Testis (tissue), 3 donors: Measurements from ENCODE around the gene LIMA1. TPM values are rescaled to one million over a fixed set of nuclear protein-coding genes. Genes with fewer than 3 reads are reported as not detected.
"Not testable (repeated sequence)": the region's sequence is repeated elsewhere in the genome, so short reads cannot be mapped to it uniquely, and the experiment has no call there.

Source experiments
- DNase-seq: peaks from one replicate; pipeline ENCODE4 v3.0.0-alpha.2; 2019
- H3K27ac ChIP-seq, 2 donors: fragments of 200-600 bp; sonication (generic); one replicate each; pipeline ENCODE4 v1.5.1; 2019
- H3K27me3 ChIP-seq: fragments of 200-600 bp; sonication (generic); one replicate; pipeline ENCODE4 v1.5.1; 2019
- H3K36me3 ChIP-seq: fragments of 200-600 bp; sonication (generic); one replicate; pipeline ENCODE4 v1.5.1; 2017; ENCODE audit warnings: low read depth; ENCODE audit errors: missing control alignments
- H3K4me1 ChIP-seq: fragments of 200-600 bp; sonication (generic); one replicate; pipeline ENCODE4 v1.5.1; 2019
- H3K4me3 ChIP-seq, 2 donors: fragments of 200-600 bp; sonication (generic); one replicate each; pipeline ENCODE4 v1.5.1; 2017 to 2019
- H3K9me3 ChIP-seq: fragments of 200-600 bp; sonication (generic); one replicate; pipeline ENCODE4 v1.5.1; 2017
- CTCF ChIP-seq, 3 experiments: fragments of 450-650 bp in 2 of 3; fragments of 200-600 bp in 1 of 3; sonication (generic) in 1 of 3; IDR thresholded peaks; one replicate each; pipeline ENCODE4 v1.5.1; 2016 to 2019; ENCODE audit warnings: antibody characterized with exemption in 3 of 3, mild to moderate bottlenecking in 2 of 3, moderate library complexity in 1 of 3
- POLR2A ChIP-seq: fragments of 450-650 bp; IDR thresholded peaks from one replicate; pipeline ENCODE4 v1.6.1; 2017; ENCODE audit warnings: antibody characterized with exemption, mild to moderate bottlenecking, moderate library complexity
- WGBS, 2 donors: methylation state at CpG; one replicate each; pipeline ENCODE4 v1.1.5; 2018; 5-methylcytosine and 5-hydroxymethylcytosine counted together
- intact Hi-C: fragments of 100-400 bp; cut with DNase I; formaldehyde crosslinking; loops from one replicate; pipeline ENCODE4 v1.15.1; 2023; ENCODE audit warnings: low total_unique reads
- polyA plus RNA-seq: library from polyadenylated mRNA; stranded (reverse); fragments of 350-450 nt; fragmentation: Illumina TruSeq; extraction: RNeasy Lipid Tissue Mini Kit (QIAGEN cat#74804); gene quantifications from one replicate; pipeline ENCODE4 v1.2.3, GENCODE V29; 2014; ENCODE audit warnings: low read depth, low replicate concordance; ENCODE audit not compliant: insufficient read depth
- total RNA-seq, 2 donors: library from RNA; depleted of rRNA; stranded (reverse); fragments of >200 nt; gene quantifications; one replicate each; pipeline ENCODE4 v1.2.3, GENCODE V29; 2016

The LIMA1 gene
- total and polyA plus RNA-seq, 3 donors from 2014 or later = 37.8 to 42.8 (median 41.0) TPM

- intact Hi-C loops = no loop called here
- 93 to 97% methylated on average over 2 of the region's 2 CpGs for WGBS, 2 donors
- TF ChIP-seq CTCF (IDR thresholded peaks at IDR 0.05) (no peak), POLR2A (no peak)
- no peak for DNase-seq
- H3K27me3 ChIP-seq = no peaks in the 10 kb centered on the region
- no peak overlapping the region for H3K27ac ChIP-seq
- no peaks in the 10 kb centered on the region for H3K36me3 ChIP-seq
- H3K9me3 ChIP-seq = no peaks in the 10 kb centered on the region
- peaks cover 8% of the 10 kb centered on the region for H3K4me1 ChIP-seq
- no peak overlapping the region for H3K4me3 ChIP-seq
These were observed 63.8 kb downstream of the LIMA1 start for GRCh38 chr12:50219544-50219943.

GRCh38 chr12:50219001-50219400 lies 64.3 kb downstream of the LIMA1 start:
- H3K27me3 ChIP-seq, H3K36me3 ChIP-seq, H3K27ac ChIP-seq, H3K4me1 ChIP-seq, H3K4me3 ChIP-seq, H3K9me3 ChIP-seq, DNase-seq, intact Hi-C loops: not testable (repeated sequence)
- 91 to 92% methylated on average over 6 of the region's 6 CpGs for WGBS, 2 donors

GRCh38 chr12:50218386-50218785 lies 64.9 kb downstream of the LIMA1 start:
- peaks cover 8% of the 10 kb centered on the region for H3K4me1 ChIP-seq
- H3K27me3 ChIP-seq = no peaks in the 10 kb centered on the region
- no peaks in the 10 kb centered on the region for H3K36me3 ChIP-seq
- H3K4me3 ChIP-seq = no peak overlapping the region
- DNase-seq = no peak
- TF ChIP-seq POLR2A = no peak
- no peak for TF ChIP-seq CTCF (IDR thresholded peaks at IDR 0.05)
- 89 to 95% methylated on average over 4 of the region's 4 CpGs for WGBS, 2 donors
- no peak overlapping the region for H3K27ac ChIP-seq
- no peaks in the 10 kb centered on the region for H3K9me3 ChIP-seq
- intact Hi-C loops = no loop called here

GRCh38 chr12:50217202-50217601 lies 66.1 kb downstream of the LIMA1 start:
- TF ChIP-seq CTCF (IDR thresholded peaks at IDR 0.05) (no peak), POLR2A (no peak)
- Histone ChIP-seq H3K36me3 (no peaks in the 10 kb centered on the region), H3K27ac (no peak overlapping the region), H3K4me3 (no peak overlapping the region), H3K9me3 (no peaks in the 10 kb centered on the region), H3K4me1 (peaks cover 8% of the 10 kb centered on the region), H3K27me3 (no peaks in the 10 kb centered on the region)
- DNase-seq = no peak
- intact Hi-C loops = no loop called here
- 88 to 100% methylated on average over 1 of the region's 1 CpG for WGBS, 2 donors

GRCh38 chr12:50215033-50215432 lies 68.3 kb downstream of the LIMA1 start:
- intact Hi-C loops = no loop called here
- no peak overlapping the region for H3K4me3 ChIP-seq
- no peaks in the 10 kb centered on the region for H3K27me3 ChIP-seq
- peaks cover 5% of the 10 kb centered on the region for H3K4me1 ChIP-seq
- H3K27ac ChIP-seq = no peak overlapping the region
- WGBS, 2 donors = 77 to 84% methylated on average over 3 of the region's 3 CpGs
- H3K9me3 ChIP-seq = no peaks in the 10 kb centered on the region
- no peak for DNase-seq
- no peak for TF ChIP-seq POLR2A
- no peak for TF ChIP-seq CTCF (IDR thresholded peaks at IDR 0.05)
- no peaks in the 10 kb centered on the region for H3K36me3 ChIP-seq
